Uterus (tissue), 2 donors: Measurements from ENCODE around the gene CHMP4A.

Experiments
- POLR2A ChIP-seq, 2 donors: fragments of 450-650 bp; IDR thresholded peaks; one replicate each; pipeline ENCODE4 v1.6.1; 2016; ENCODE audit warnings: antibody characterized with exemption in 2 of 2, mild to moderate bottlenecking in 1 of 2, moderate library complexity in 1 of 2
- TF ChIP-seq, protein P1 (sequence below), 4 experiments: fragments of 200-600 bp in 2 of 4; fragments of 450-650 bp in 2 of 4; sonication (generic) in 2 of 4; IDR thresholded peaks; one replicate each; pipeline ENCODE4 v1.5.1; 2016 to 2019; ENCODE audit warnings: antibody characterized with exemption in 4 of 4, mild to moderate bottlenecking in 2 of 4, moderate library complexity in 1 of 4

DNA sequence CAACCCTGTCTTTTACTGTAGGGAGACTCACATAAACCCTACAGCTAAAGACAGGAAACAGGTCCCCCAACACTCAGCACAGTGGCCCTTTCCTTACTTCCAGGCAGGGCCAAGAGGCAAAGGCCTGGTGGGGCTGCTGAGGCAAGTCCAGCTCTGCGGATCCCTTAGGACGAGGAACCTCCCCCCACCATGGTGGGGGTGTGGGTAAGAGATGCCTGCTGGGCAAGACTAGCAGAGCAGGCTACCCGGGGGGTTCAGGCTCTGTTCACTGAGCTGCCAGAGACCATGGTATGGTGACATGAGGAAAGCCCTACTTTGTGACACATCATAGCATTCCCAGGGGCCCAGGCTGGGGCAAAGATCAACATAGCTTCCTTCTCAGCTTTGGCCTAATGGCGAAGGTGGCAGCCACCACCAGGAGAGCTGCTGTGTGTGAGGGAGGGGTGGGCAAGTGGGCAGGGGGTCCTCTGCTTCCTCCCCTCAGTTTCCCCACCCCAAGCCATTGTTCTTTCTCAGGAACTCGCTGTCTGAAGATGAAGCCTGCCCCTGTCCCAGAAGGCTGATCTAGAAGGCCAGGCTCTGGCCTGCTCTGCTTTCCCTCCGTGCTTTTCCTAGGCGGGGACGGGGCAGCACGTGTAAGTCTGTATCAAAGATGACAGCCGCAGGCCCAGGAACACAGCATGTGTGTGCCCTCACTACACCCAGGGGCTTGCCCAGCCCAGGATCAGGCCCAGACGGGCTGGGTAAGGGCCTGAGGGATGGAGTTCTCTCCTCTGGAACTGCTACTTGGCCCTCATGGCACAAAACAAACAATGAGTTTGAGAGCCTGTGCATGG is 39.2 kb upstream of the CHMP4A start:
- TF ChIP-seq, protein P1, sequence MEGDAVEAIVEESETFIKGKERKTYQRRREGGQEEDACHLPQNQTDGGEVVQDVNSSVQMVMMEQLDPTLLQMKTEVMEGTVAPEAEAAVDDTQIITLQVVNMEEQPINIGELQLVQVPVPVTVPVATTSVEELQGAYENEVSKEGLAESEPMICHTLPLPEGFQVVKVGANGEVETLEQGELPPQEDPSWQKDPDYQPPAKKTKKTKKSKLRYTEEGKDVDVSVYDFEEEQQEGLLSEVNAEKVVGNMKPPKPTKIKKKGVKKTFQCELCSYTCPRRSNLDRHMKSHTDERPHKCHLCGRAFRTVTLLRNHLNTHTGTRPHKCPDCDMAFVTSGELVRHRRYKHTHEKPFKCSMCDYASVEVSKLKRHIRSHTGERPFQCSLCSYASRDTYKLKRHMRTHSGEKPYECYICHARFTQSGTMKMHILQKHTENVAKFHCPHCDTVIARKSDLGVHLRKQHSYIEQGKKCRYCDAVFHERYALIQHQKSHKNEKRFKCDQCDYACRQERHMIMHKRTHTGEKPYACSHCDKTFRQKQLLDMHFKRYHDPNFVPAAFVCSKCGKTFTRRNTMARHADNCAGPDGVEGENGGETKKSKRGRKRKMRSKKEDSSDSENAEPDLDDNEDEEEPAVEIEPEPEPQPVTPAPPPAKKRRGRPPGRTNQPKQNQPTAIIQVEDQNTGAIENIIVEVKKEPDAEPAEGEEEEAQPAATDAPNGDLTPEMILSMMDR (IDR thresholded peaks at IDR 0.05): no peak
- no peak for TF ChIP-seq POLR2A (IDR thresholded peaks at IDR 0.05)
